ENCODE results near the gene DLK1. TPM values are rescaled to one million over a fixed set of nuclear protein-coding genes. Genes with fewer than 3 reads are reported as not detected.

The DLK1 gene
- total RNA-seq, 1 experiment from 2014 or later, result 0.06 TPM

- no peak for DNase-seq (ENCODE audit: low read depth)
Observed at GRCh38 chr14:100755649-100756048, 29.0 kb downstream of the DLK1 start.

GRCh38 chr14:100761481-100761880 lies 34.8 kb downstream of the DLK1 start:
- peak; percentile 83 for DNase-seq (ENCODE audit: low read depth)

GRCh38 chr14:100762089-100762515 lies 35.4 kb downstream of the DLK1 start:
- DNase-seq (ENCODE audit: low read depth), result peak; percentile 41

- DNase-seq (ENCODE audit: low read depth), result peak; percentile 49
Observed at GRCh38 chr14:100762901-100763300, 36.2 kb downstream of the DLK1 start.

GRCh38 chr14:100764471-100765115 lies 37.9 kb downstream of the DLK1 start:
- DNase-seq (ENCODE audit: low read depth), result no peak

GRCh38 chr14:100765296-100765695 lies 38.6 kb downstream of the DLK1 start:
- DNase-seq (ENCODE audit: low read depth), result no peak

- DNase-seq (ENCODE audit: low read depth), result no peak
Observed at GRCh38 chr14:100765991-100766390, 39.3 kb downstream of the DLK1 start.

- no peak for DNase-seq (ENCODE audit: low read depth)
Observed at GRCh38 chr14:100767003-100767787, 40.5 kb downstream of the DLK1 start.

GRCh38 chr14:100767788-100768536 lies 41.3 kb downstream of the DLK1 start:
- DNase-seq (ENCODE audit: low read depth), result no peak

- no peak for DNase-seq (ENCODE audit: low read depth)
Observed at GRCh38 chr14:100769035-100769939, 42.6 kb downstream of the DLK1 start.

- no peak for DNase-seq (ENCODE audit: low read depth)
Observed at GRCh38 chr14:100770046-100770445, 43.4 kb downstream of the DLK1 start.

- DNase-seq (ENCODE audit: low read depth), result no peak
Observed at GRCh38 chr14:100770605-100771120, 44.0 kb downstream of the DLK1 start.

GRCh38 chr14:100771121-100771800 lies 44.6 kb downstream of the DLK1 start:
- no peak for DNase-seq (ENCODE audit: low read depth)

- DNase-seq (ENCODE audit: low read depth), result no peak
Observed at GRCh38 chr14:100772607-100773165, 46.0 kb downstream of the DLK1 start.

- DNase-seq (ENCODE audit: low read depth), result no peak
Observed at GRCh38 chr14:100773331-100774163, 46.9 kb downstream of the DLK1 start.

- DNase-seq (ENCODE audit: low read depth), result peak; percentile 0
Observed at GRCh38 chr14:100774164-100774537, 47.5 kb downstream of the DLK1 start.

GRCh38 chr14:100775351-100775830 lies 48.7 kb downstream of the DLK1 start:
- no peak for DNase-seq (ENCODE audit: low read depth)

GRCh38 chr14:100775831-100776591 lies 49.3 kb downstream of the DLK1 start:
- DNase-seq (ENCODE audit: low read depth), result no peak
